HCT116 (cell line): Measurements from ENCODE around the gene GRIK2.

ENCODE experiments used
- FOSL1 ChIP-seq: IDR thresholded peaks from 2 replicates; pipeline ENCODE4 v1.6.1; 2012; ENCODE audit warnings: low read depth
- JUND ChIP-seq: IDR thresholded peaks from 2 replicates; pipeline ENCODE4 v1.6.1; 2012
- POLR2A ChIP-seq: IDR thresholded peaks from 2 replicates; pipeline ENCODE4 v1.7.0; 2011; ENCODE audit warnings: borderline replicate concordance; ENCODE audit not compliant: insufficient read depth, insufficient read length; ENCODE audit errors: extremely low read depth
- POLR2AphosphoS5 ChIP-seq: IDR thresholded peaks from 2 replicates; pipeline ENCODE4 v1.6.1; 2011; ENCODE audit warnings: mild to moderate bottlenecking, low read depth, low read length, moderate library complexity
- ZNF274 ChIP-seq: fragments of 200-500 bp; sonication (Bioruptor generic); IDR thresholded peaks from 2 replicates; pipeline ENCODE4 v1.6.1; 2014; ENCODE audit warnings: mild to moderate bottlenecking, low read depth, low read length, inconsistent platforms
- TF ChIP-seq, protein P1 (sequence below), 3 experiments: fragments of 200-600 bp in 1 of 3; sonication (generic) in 1 of 3; IDR thresholded peaks in 2 of 3; conservative IDR thresholded peaks in 1 of 3; 2 replicates each; pipeline ENCODE4 v1.5.1; 2012 to 2017; ENCODE audit warnings: low read depth in 2 of 3, low read length in 2 of 3, antibody characterized with exemption in 1 of 3, borderline replicate concordance in 1 of 3, control low read depth in 1 of 3, mild to moderate bottlenecking in 1 of 3, mixed read lengths in 1 of 3, mixed run types in 1 of 3, moderate library complexity in 1 of 3; ENCODE audit not compliant: insufficient read depth in 1 of 3
- TF ChIP-seq, protein P2 (sequence below): IDR thresholded peaks from 2 replicates; pipeline ENCODE4 v1.6.1; 2012; ENCODE audit warnings: low read depth

DNA sequence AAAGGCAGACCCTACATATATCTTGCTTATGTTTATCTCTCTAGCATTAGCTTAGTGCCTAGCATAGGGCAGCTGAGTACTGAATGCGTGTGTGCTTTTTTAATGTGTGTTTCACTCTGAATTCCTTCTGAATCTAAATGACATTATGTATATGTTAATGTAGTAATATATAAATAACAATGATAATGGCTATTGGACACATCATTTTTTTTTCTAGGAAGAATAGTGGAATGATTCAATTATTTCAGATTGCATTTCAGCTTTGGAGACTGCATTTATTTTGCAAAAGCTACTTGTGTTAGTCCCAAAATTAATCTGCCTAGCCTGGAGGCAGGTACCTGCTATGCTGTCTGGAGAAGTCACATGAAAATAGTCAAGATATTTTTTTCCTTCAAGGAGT, 371.8 kb downstream of the GRIK2 start:
- no peak for TF ChIP-seq JUND
- no peak for TF ChIP-seq POLR2A
- TF ChIP-seq, protein P1, sequence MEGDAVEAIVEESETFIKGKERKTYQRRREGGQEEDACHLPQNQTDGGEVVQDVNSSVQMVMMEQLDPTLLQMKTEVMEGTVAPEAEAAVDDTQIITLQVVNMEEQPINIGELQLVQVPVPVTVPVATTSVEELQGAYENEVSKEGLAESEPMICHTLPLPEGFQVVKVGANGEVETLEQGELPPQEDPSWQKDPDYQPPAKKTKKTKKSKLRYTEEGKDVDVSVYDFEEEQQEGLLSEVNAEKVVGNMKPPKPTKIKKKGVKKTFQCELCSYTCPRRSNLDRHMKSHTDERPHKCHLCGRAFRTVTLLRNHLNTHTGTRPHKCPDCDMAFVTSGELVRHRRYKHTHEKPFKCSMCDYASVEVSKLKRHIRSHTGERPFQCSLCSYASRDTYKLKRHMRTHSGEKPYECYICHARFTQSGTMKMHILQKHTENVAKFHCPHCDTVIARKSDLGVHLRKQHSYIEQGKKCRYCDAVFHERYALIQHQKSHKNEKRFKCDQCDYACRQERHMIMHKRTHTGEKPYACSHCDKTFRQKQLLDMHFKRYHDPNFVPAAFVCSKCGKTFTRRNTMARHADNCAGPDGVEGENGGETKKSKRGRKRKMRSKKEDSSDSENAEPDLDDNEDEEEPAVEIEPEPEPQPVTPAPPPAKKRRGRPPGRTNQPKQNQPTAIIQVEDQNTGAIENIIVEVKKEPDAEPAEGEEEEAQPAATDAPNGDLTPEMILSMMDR (IDR thresholded peaks at IDR 0.05 in 2 of 3, conservative IDR thresholded peaks at IDR 0.05 in 1 of 3; ENCODE audit: borderline replicate concordance in 1 of 3, insufficient read depth in 1 of 3, low read depth in 2 of 3, low read length in 2 of 3) = no peak
- no peak for TF ChIP-seq FOSL1
- TF ChIP-seq, protein P2, sequence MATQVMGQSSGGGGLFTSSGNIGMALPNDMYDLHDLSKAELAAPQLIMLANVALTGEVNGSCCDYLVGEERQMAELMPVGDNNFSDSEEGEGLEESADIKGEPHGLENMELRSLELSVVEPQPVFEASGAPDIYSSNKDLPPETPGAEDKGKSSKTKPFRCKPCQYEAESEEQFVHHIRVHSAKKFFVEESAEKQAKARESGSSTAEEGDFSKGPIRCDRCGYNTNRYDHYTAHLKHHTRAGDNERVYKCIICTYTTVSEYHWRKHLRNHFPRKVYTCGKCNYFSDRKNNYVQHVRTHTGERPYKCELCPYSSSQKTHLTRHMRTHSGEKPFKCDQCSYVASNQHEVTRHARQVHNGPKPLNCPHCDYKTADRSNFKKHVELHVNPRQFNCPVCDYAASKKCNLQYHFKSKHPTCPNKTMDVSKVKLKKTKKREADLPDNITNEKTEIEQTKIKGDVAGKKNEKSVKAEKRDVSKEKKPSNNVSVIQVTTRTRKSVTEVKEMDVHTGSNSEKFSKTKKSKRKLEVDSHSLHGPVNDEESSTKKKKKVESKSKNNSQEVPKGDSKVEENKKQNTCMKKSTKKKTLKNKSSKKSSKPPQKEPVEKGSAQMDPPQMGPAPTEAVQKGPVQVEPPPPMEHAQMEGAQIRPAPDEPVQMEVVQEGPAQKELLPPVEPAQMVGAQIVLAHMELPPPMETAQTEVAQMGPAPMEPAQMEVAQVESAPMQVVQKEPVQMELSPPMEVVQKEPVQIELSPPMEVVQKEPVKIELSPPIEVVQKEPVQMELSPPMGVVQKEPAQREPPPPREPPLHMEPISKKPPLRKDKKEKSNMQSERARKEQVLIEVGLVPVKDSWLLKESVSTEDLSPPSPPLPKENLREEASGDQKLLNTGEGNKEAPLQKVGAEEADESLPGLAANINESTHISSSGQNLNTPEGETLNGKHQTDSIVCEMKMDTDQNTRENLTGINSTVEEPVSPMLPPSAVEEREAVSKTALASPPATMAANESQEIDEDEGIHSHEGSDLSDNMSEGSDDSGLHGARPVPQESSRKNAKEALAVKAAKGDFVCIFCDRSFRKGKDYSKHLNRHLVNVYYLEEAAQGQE = no peak
- no peak for TF ChIP-seq ZNF274
- no peak for TF ChIP-seq POLR2AphosphoS5
